Calu3 (cell line): ENCODE data around the gene ADM5. TPM values are rescaled to one million over a fixed set of nuclear protein-coding genes. Genes with fewer than 3 reads are reported as not detected.

ENCODE experiments used
- BruUV-seq: library from RNA; stranded (reverse); fragments of 400-500 nt; replicated peaks from 2 replicates; lab custom pipeline; 2021; lab: Mats Ljungman, UMichigan
- CTCF ChIA-PET: fragments of 300-600 bp; sonication (Branson Sonifier 250); formaldehyde crosslinking; loops from one replicate; lab custom pipeline; 2022; ENCODE audit warnings: antibody characterized with exemption; lab: Charles Lee
- DNase-seq: peaks from one replicate; pipeline ENCODE4 v3.0.0; 2022
- H3K27ac Mint-ChIP-seq: one replicate; pipeline ENCODE4 v1.8.0; 2022; ENCODE audit warnings: mixed read lengths; ENCODE audit not compliant: unreplicated experiment
- H3K27me3 Mint-ChIP-seq: one replicate; pipeline ENCODE4 v1.8.0; 2022; ENCODE audit warnings: mixed read lengths; ENCODE audit not compliant: unreplicated experiment
- H3K36me3 Mint-ChIP-seq: one replicate; pipeline ENCODE4 v1.8.0; 2022; ENCODE audit warnings: mild to moderate bottlenecking, moderate library complexity, mixed read lengths; ENCODE audit not compliant: insufficient read depth, unreplicated experiment
- H3K4me1 Mint-ChIP-seq: one replicate; pipeline ENCODE4 v1.8.0; 2022; ENCODE audit warnings: mild to moderate bottlenecking, low read depth, mixed read lengths; ENCODE audit not compliant: unreplicated experiment
- H3K4me3 Mint-ChIP-seq: one replicate; pipeline ENCODE4 v1.8.0; 2022; ENCODE audit warnings: mild to moderate bottlenecking, low read depth, moderate library complexity, mixed read lengths; ENCODE audit not compliant: unreplicated experiment
- H3K9me3 Mint-ChIP-seq: one replicate; pipeline ENCODE4 v1.8.0; 2022; ENCODE audit warnings: low read depth, mixed read lengths; ENCODE audit not compliant: unreplicated experiment
- intact Hi-C: fragments of 100-400 bp; cut with micrococcal nuclease; formaldehyde crosslinking; loops from one replicate; pipeline ENCODE4 v1.10.0; 2022; ENCODE audit not compliant: unreplicated experiment
- total RNA-seq: library from RNA; stranded (reverse); gene quantifications from 2 replicates; pipeline ENCODE4 v1.2.3, GENCODE V29; 2022
- TF ChIP-seq, protein P1 (sequence below): fragments of 200-600 bp; IDR thresholded peaks from one replicate; pipeline ENCODE4 v1.8.0; 2022; ENCODE audit warnings: antibody characterized with exemption; ENCODE audit not compliant: unreplicated experiment

The ADM5 gene
- total RNA-seq, 1 experiment from 2014 or later, result 18.5 TPM

GRCh38 chr19:49690656-49691242, 1.4 kb downstream of the ADM5 start, which contains the start of gene CPT1C:
CPT1C (plus strand) TSS chr19:49691116; CDS start chr19:49692253, 1,137 bp downstream.
- intact Hi-C loops, result no loop called here
- Mint-ChIP-seq H3K36me3 (peaks cover 66% of the 10 kb centered on the region), H3K9me3 (no peaks in the 10 kb centered on the region), H3K27ac (peak within 1 kb of the TSS; percentile 24), H3K4me3 (no peak within 1 kb of the TSS), H3K4me1 (no peaks in the 10 kb centered on the region), H3K27me3 (no peaks in the 10 kb centered on the region)
- TF ChIP-seq, protein P1, sequence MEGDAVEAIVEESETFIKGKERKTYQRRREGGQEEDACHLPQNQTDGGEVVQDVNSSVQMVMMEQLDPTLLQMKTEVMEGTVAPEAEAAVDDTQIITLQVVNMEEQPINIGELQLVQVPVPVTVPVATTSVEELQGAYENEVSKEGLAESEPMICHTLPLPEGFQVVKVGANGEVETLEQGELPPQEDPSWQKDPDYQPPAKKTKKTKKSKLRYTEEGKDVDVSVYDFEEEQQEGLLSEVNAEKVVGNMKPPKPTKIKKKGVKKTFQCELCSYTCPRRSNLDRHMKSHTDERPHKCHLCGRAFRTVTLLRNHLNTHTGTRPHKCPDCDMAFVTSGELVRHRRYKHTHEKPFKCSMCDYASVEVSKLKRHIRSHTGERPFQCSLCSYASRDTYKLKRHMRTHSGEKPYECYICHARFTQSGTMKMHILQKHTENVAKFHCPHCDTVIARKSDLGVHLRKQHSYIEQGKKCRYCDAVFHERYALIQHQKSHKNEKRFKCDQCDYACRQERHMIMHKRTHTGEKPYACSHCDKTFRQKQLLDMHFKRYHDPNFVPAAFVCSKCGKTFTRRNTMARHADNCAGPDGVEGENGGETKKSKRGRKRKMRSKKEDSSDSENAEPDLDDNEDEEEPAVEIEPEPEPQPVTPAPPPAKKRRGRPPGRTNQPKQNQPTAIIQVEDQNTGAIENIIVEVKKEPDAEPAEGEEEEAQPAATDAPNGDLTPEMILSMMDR, result no peak
- BruUV-seq, result no TSS peak
- DNase-seq, result no peak
- CTCF ChIA-PET, result no interaction called here

DNA sequence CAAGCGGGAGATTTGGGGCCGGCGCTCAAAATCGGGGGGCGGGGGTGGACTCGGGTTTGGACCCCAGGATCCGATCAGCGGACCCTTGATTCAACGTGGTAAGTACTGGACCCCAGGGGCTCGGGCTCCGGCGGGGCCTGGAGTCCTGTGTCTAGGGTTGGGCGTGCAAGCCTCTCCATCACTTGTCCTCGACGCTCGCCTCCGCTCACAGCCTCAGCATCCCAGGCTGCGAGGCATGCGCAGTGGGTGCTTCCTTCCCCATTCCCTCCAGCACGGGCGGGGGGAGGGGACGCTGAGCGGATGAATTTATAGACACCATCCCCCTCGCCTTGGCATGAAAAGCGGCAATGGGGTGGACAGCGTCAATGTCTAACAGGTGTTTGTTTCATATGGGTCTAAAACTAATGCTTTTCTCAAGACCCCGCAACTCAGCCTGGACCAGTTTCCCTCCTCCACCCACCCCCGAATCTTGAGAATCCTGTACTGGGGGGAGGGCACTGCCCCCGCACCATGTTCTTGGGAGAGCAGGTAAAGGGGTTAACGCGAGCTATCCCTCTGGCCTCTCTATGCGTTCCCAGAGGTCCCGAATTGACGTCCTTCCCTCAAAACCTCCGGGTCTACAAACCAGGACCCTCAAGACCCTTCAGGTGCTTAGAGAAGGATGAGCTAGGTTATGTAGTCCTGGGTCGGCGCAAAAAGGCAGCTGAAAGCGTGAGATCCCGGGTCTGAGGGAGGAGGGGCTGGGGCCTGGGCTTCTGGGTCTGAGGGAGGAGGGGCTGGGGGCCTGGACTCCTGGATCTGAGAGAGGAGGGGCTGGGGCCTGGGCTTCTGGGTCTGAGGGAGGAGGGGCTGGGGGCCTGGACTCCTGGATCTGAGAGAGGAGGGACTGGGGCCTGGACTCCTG, 2.1 kb downstream of the ADM5 start:
- H3K4me3 Mint-ChIP-seq, result no peak overlapping the region
- H3K27me3 Mint-ChIP-seq, result no peaks in the 10 kb centered on the region
- CTCF ChIA-PET, result no interaction called here
- H3K4me1 Mint-ChIP-seq, result no peaks in the 10 kb centered on the region
- intact Hi-C loops, result no loop called here
- peak overlapping the region; percentile 24 for H3K27ac Mint-ChIP-seq
- no peak for DNase-seq
- peaks cover 61% of the 10 kb centered on the region for H3K36me3 Mint-ChIP-seq
- BruUV-seq, result no TSS peak
- TF ChIP-seq, protein P1, result no peak
- no peaks in the 10 kb centered on the region for H3K9me3 Mint-ChIP-seq

- no peak for DNase-seq
- TF ChIP-seq, protein P1, result no peak
- BruUV-seq, result no TSS peak
- intact Hi-C loops, result no loop called here
- CTCF ChIA-PET, result no interaction called here
- Mint-ChIP-seq H3K27me3 (no peaks in the 10 kb centered on the region), H3K9me3 (no peaks in the 10 kb centered on the region), H3K4me1 (no peaks in the 10 kb centered on the region), H3K36me3 (peaks cover 56% of the 10 kb centered on the region), H3K27ac (no peak overlapping the region), H3K4me3 (no peak overlapping the region)
These were observed 2.7 kb downstream of the ADM5 start for GRCh38 chr19:49692147-49692506.

- no peaks in the 10 kb centered on the region for H3K4me1 Mint-ChIP-seq
- peaks cover 16% of the 10 kb centered on the region for H3K36me3 Mint-ChIP-seq
- H3K27ac Mint-ChIP-seq, result no peak overlapping the region
- no peak for DNase-seq
- intact Hi-C loops, result no loop called here
- H3K4me3 Mint-ChIP-seq, result no peak overlapping the region
- no peaks in the 10 kb centered on the region for H3K9me3 Mint-ChIP-seq
- BruUV-seq, result no TSS peak
- CTCF ChIA-PET, result interaction anchor here (0.6 to 0.7 kb wide), 2 partner anchors 132 to 1138 kb away, joined by 5 to 7 read pairs; no protein-coding TSS in a partner anchor
- TF ChIP-seq, protein P1, result no peak
- H3K27me3 Mint-ChIP-seq, result peaks cover 14% of the 10 kb centered on the region
These were observed 6.7 kb downstream of the ADM5 start for GRCh38 chr19:49696115-49696514.
